Measurements from ENCODE around the gene DCAF12L2. TPM values are rescaled to one million over a fixed set of nuclear protein-coding genes. Genes with fewer than 3 reads are reported as not detected.

The DCAF12L2 gene
- total RNA-seq, 1 experiment from 2014 or later = 1.2 TPM

DNA sequence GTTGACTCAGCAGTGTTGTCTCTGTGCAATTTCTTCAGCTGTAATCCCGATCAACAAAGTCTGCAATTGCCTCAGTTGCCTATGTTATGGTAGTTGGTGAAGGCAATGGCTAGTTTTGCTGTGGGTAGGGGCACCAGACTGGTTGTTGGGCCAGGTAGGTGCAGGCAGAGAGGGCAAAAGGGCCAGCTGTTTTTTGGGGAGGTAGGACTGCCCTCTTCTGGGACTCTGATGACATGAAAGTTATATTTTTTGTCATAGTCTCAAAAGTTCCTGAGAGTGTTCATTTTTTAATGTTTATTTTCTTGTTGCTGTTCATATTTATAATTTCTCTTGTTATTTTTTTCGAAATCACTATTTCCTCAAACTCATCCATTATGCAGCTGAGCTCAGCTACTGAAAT is 25.1 kb downstream of the DCAF12L2 start:
- H4K5ac ChIP-seq (ENCODE audit: insufficient read length, low read depth, low read length) = no peak overlapping the region
- no peaks in the 10 kb centered on the region for H3K4me1 ChIP-seq (ENCODE audit: insufficient read depth, low read length)
- no peak overlapping the region for H2BK15ac ChIP-seq (ENCODE audit: low read depth, low read length)
- Mint-ChIP-seq H3K9me3 (peaks cover 15 to 71% of the 10 kb centered on the region in 2 experiments), H3K27ac (no peak overlapping the region), H3K4me3 (no peak overlapping the region), H3K36me3 (ENCODE audit: insufficient read depth in 1 of 3, low read depth in 3 of 3) (peaks cover 0 to 3% (median 0%) of the 10 kb centered on the region in 3 experiments; a peak in 2 of 7 replicates), H3K27me3 (ENCODE audit: low read depth) (no peaks in the 10 kb centered on the region), H3K4me1 (no peaks in the 10 kb centered on the region; a peak in 1 of 4 replicates)
- no peak overlapping the region for H3K9ac ChIP-seq (ENCODE audit: extremely low read depth, insufficient read length, low read length)
- no peak for DNase-seq
- H4K20me1 ChIP-seq (ENCODE audit: control insufficient read depth, insufficient read depth, insufficient read length) = no peaks in the 10 kb centered on the region
- no peaks in the 10 kb centered on the region for H3K79me2 ChIP-seq (ENCODE audit: insufficient read depth, low read length)
- H2BK12ac ChIP-seq (ENCODE audit: insufficient read length, low read depth, low read length) = no peak overlapping the region
- TF ChIP-seq, protein P1, sequence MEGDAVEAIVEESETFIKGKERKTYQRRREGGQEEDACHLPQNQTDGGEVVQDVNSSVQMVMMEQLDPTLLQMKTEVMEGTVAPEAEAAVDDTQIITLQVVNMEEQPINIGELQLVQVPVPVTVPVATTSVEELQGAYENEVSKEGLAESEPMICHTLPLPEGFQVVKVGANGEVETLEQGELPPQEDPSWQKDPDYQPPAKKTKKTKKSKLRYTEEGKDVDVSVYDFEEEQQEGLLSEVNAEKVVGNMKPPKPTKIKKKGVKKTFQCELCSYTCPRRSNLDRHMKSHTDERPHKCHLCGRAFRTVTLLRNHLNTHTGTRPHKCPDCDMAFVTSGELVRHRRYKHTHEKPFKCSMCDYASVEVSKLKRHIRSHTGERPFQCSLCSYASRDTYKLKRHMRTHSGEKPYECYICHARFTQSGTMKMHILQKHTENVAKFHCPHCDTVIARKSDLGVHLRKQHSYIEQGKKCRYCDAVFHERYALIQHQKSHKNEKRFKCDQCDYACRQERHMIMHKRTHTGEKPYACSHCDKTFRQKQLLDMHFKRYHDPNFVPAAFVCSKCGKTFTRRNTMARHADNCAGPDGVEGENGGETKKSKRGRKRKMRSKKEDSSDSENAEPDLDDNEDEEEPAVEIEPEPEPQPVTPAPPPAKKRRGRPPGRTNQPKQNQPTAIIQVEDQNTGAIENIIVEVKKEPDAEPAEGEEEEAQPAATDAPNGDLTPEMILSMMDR (conservative IDR thresholded peaks at IDR 0.05) = peak; percentile 56; the same call in 2 of the 3 replicates
- no peak overlapping the region for H3K27ac ChIP-seq (ENCODE audit: insufficient read length, low read depth, low read length)
- H3T11ph ChIP-seq (ENCODE audit: low read length) = no peak overlapping the region
- WGBS (ENCODE audit: extremely low coverage, insufficient read length, low lambda C conversion rate) = no CpG with 5 or more reads among the region's 2 CpGs
- no peak overlapping the region for H3K18ac ChIP-seq (ENCODE audit: insufficient read length, low read depth, low read length)
- H2AFZ ChIP-seq (ENCODE audit: low read length) = no peak overlapping the region
- no peak overlapping the region for H3K4ac ChIP-seq (ENCODE audit: low read depth, low read length)
- H3K23ac ChIP-seq (ENCODE audit: insufficient read length, low read depth, low read length) = no peak overlapping the region
- H2AK5ac ChIP-seq (ENCODE audit: insufficient read length, low read length) = no peak overlapping the region
- H2BK5ac ChIP-seq (ENCODE audit: insufficient read length, low read length) = no peak overlapping the region
- no peaks in the 10 kb centered on the region for H3K27me3 ChIP-seq (ENCODE audit: insufficient read depth, low read length)
- H3K4me2 ChIP-seq (ENCODE audit: insufficient read depth, insufficient read length, low read length) = no peak overlapping the region
- no peaks in the 10 kb centered on the region for H3K9me3 ChIP-seq (ENCODE audit: control insufficient read depth, low read depth, low read length)
- H3K56ac ChIP-seq (ENCODE audit: insufficient read length, low read depth, low read length) = no peak overlapping the region
- no peaks in the 10 kb centered on the region for H3K23me2 ChIP-seq (ENCODE audit: insufficient read length, low read depth, low read length, poor library complexity, severe bottlenecking)
- no peak overlapping the region for H2BK20ac ChIP-seq (ENCODE audit: low read depth, low read length, poor library complexity, severe bottlenecking)
- no peak overlapping the region for H3K14ac ChIP-seq (ENCODE audit: insufficient read depth, low read length)
- no peaks in the 10 kb centered on the region for H3K79me1 ChIP-seq (ENCODE audit: insufficient read depth, low read depth, low read length, poor library complexity, severe bottlenecking)
- no peak overlapping the region for H4K8ac ChIP-seq (replicated peaks; ENCODE audit: insufficient read length, low read depth, low read length)
- no peak overlapping the region for H4K91ac ChIP-seq (ENCODE audit: insufficient read length, low read depth, low read length)
- no peak overlapping the region for H2BK120ac ChIP-seq (ENCODE audit: low read depth, low read length, poor library complexity, severe bottlenecking)
